Stimulated activated CD4-positive, alpha-beta T cell treated with anti-CD3 and anti-CD28 coated beads, Interleukin-4, amount 100 ng/mL, for 4 hours (primary cell): Measurements from ENCODE around the gene SVIP.

Experiments used
- DNase-seq, 2 experiments: peaks; one replicate each; pipeline ENCODE4 v3.0.0-alpha.2; 2020

SVIP gene

DNA sequence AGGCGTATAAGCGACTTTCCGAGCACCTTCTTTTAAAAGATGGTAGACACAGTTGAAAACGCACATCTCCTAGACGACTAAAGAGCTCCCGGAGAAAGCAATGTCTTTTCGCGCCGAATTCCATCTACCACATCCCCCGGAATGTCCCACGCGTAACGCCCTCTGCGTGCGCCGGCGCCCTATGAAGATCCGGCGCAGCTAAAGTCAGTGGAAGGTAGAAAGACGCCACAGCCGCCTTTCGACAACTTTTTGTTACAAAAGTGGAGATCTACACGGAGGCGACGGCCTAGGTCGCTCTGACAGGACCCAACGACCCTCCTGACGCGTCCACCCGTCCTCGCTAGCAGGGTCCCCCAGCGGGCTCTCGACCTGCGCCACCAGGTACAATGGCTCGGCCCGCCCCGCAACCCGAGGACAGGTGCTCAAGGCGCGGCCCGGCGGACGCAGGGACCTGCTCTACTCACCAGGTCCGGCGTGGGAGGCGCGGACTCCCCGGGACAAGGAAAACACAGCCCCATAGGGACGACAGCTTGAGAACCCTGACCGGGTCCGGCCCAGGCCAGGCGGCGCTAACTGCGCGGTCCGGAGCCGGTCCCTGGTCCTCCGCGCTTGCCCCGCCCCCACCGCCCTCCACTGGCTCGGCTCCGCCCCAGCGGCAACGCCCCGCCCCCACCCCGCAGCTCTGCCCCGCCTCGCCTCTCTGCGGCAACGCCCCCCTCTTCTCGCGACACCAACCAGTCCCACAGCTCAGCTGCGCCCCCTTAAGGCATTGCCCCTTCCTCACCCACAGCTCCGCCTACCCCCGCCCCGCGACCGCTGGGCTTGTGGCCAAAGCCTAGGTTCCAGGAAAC, at the start of gene SVIP:
Gene SVIP (minus strand): TSS at position 571 of the 851 bp plus-strand sequence. CDS start 53 bp downstream, at position 518.
- peak; percentile 88 to 94 for DNase-seq

GRCh38 chr11:22878604-22879003, 49.0 kb upstream of the SVIP start:
- DNase-seq = no peak

DNA sequence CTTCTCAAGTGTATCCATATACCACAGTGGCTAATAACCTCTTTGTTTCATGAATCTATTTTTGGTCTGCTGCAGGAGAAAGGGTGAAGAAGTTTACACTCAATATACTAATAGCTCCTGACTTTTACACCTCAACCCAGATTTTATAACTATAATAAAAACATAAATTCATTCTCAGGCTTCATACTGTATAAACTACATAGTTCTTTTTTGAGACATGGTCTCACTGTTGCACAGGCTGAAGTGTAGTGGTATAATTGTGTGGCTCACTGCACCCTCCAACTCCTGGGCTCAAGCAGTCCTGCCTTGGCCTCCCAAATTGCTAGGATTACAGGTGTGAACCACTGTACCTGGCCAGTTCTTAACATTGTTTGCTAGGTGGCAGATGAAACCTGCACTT, 48.4 kb upstream of the SVIP start:
- no peak for DNase-seq

- DNase-seq = peak; percentile 15 to 27
Observed at GRCh38 chr11:22875869-22876473, 46.4 kb upstream of the SVIP start.

DNA sequence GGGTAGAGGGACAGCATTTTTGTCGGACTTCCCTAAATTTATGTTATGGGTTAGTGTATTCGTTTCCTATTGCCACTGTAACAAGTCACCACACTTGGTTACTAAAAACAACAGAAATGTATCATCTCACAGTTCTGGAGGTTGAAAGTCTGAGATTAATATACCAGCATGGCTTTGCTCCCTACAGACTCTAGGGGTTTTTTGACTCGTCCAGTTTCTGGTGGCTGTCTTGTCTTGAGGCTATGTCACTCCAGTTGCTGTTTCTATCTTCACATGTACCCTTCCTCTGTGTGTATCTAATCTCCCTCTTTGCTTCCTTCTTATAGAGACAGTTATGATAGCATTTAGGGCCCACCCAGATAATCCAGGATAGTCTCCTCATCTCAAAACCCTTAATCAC, 39.7 kb upstream of the SVIP start:
- no peak for DNase-seq

- DNase-seq = no peak
Observed at GRCh38 chr11:22860241-22860640, 30.6 kb upstream of the SVIP start, which contains the start of gene CCDC179. TSS of gene CCDC179 (minus strand) at chr11:22860474. CDS start at chr11:22860421, 53 bp downstream.

DNA sequence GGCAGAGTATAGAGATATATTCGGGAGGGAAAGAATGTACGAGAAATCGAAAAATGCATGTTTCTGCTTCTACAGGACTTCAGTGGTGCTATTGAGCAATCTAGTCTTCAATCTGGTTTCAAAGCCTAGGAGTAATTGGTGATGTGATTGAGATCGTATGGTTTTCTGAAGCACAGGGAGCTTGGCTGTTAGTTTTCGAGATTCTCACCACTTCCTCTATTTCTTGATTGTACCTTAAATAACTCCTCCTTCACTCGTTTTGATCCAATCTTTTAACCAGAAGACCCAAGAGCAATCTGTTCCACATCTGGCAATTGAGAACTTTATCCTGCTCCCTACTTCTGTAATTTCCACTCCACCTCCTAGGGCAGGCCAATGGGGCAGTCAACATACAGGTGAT, 30.2 kb upstream of the SVIP start:
- no peak for DNase-seq

GRCh38 chr11:22851477-22851876, 21.9 kb upstream of the SVIP start:
- no peak for DNase-seq

DNA sequence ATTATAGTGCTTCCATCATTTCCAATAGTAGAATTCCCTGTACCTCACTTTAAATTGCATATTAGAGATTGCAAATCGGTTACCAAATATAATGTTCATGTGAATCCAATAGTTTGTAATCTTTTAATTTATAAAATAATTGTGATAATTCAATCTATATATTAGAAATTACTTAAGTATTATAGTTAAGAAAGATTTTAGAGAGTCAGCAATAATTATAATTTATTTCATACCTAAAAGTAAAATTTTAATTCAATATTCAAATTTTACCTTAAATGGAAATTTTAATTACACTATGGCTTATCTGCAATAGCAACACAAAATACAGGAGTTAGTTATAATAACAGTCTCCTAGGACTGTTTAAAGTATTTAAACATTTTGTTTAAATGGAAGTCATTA, 17.1 kb upstream of the SVIP start:
- no peak for DNase-seq

- no peak for DNase-seq
Observed at GRCh38 chr11:22832315-22833015, 2.9 kb upstream of the SVIP start.

GRCh38 chr11:22830082-22830414, 447 bp upstream of the SVIP start:
- no peak for DNase-seq

DNA sequence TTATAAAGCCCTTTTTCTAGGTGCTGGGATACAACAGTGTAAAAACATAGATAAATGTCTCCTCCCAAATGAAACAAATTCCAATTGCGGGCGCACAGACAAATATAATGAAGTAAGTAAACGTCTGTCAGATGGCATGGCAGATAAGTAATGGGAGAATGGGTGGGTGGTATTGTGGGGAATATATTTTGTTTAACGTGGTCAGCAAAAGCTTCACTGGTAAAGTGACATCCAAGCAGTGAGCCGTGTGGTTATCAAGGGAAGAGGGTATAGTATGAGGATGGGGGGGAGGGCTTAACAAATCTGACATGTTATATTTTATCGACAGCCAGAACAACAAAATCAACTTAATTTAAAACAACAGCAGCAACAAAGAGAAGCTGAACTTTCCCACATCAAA, 1.2 kb downstream of the SVIP start:
- no peak for DNase-seq

- DNase-seq = no peak
Observed at GRCh38 chr11:22822203-22822602, 7.4 kb downstream of the SVIP start.

DNA sequence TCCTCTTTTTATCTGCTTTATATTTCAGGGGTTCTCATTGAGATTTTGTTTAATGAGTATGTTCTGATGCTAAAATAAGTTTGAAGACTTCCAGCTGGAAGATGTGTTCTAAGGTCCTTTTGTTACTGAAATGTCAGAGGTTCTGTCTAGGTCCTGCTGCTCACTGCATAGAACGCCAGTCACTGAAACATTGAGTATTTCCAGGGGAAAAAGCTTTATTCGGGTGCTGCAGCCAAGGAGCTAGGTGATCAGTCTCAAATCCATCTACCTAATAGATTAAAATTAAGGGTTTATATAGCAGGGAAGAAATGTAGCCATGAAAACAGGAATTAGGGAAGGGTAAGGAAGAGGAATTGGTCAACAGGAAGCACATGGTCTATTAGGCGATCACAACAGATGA, 19.7 kb downstream of the SVIP start:
- no peak for DNase-seq

- DNase-seq = no peak
Observed at GRCh38 chr11:22808571-22809197, 20.9 kb downstream of the SVIP start.

DNA sequence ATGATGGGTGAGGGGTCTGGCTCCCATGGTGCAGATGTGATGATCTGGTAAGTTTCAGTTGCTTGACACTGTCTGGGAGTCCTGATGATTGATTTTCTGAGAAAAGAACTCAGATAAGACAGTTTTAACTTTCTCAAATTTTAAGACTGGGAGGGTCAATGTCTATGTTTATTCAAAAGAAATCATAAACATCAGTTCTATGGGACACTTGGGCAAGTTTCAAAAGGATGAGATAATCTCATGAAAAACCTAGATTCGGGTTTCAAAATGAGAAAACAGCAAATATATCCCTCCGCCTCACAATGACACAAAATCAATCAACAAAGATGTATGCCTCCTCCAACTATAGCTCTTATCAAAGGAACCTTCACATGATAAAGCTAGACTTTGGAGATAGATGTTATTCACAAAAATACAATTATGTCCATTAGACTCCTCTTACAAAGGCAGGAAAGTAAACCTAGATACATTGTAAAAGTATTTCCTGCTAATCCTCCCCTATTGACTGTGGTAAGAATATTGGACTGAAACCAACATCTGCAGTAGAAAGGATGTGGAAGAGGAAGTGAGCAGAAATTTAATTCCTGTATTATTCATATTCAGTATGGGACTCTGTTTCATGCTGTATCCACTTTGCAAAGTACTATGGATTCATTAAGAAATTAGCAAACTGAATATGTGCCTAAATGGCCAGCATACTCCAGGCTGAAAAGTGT, 21.6 kb downstream of the SVIP start:
- DNase-seq = no peak

GRCh38 chr11:22807391-22807790, 22.2 kb downstream of the SVIP start:
- no peak for DNase-seq

DNA sequence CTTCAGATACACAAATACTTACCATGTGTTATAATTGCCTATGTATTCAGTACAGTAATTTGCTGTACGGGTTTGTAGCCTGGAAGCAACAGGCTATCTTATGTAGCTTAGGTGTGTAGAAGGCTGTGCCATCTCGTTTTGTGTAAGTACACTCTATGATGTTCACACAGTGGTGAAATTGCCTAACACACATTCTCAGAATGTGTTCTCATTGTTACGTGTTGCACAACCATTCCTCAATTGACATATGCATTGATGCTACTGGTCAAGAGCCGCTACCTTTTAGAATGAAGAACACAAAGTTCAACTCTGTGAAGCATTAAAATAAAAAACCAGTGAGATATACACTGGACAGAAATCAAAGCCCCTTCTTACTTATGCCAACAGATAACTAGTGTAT, 26.7 kb downstream of the SVIP start:
- no peak for DNase-seq

DNA sequence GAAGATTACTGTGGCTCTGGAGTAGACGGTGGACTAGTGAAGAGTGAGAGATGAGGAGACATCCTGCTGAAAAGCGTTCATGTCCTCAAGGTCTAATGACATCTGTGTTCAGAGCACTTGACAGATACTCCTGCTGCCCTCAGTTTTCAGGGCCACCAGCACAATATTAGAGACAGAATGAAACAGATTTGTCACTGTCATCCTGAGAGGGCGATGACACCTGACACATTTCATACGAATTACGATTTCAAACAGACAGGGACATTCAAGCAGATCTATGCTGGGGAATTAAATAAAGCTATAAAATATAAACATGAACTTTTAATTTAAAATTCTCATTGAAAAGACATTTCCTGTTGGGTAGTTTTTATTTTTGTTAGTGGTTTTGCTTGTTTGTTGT, 29.1 kb downstream of the SVIP start:
- DNase-seq = no peak

- DNase-seq = no peak
Observed at GRCh38 chr11:22798901-22799300, 30.7 kb downstream of the SVIP start.

DNA sequence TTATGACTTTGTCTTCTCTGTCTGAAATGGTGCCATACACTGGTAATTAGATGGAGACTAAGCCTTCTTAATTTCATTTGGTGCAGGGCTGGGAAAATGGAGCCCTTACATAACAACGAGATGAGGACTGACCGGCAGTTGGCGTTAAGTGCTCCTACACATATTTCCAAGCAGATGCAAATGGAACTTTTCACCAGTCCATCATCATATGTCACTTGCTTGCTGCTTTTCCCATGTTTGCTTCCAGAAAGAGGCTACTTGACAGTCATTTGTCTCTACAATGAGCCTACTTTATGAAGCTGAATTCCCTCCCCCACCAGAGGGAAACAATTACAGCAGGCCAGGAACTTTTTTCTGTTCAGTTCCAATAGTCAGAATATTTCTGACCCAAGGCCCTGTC, 32.6 kb downstream of the SVIP start:
- no peak for DNase-seq

DNA sequence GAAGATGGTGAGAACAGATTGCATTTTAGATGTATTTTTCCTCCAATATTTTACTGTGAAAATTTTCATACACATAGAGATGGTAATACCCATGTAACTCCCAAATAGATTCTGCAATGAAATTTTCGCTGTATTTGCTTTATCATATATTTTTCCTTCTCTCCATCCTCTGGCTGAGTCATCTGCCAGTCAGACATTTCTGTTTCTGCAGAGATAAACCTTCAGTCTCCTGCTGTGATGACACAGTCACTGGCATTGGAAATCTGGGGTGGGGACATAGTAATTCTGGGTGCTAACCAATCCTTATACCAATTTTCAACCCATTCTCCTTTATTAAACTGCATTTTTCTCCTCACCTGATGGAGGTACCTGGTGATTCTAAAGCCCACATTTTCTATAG, 33.7 kb downstream of the SVIP start:
- DNase-seq = no peak

- no peak for DNase-seq
Observed at GRCh38 chr11:22792497-22792896, 37.1 kb downstream of the SVIP start.
